ENCODE measurements around the gene HSD3B2. TPM values are rescaled to one million over a fixed set of nuclear protein-coding genes. Genes with fewer than 3 reads are reported as not detected.

HSD3B2 gene
- total and polyA plus RNA-seq, 2 donors (not counting 3 experiments of a cell fraction or from before 2014, with no cell fraction given) = not detected

DNA sequence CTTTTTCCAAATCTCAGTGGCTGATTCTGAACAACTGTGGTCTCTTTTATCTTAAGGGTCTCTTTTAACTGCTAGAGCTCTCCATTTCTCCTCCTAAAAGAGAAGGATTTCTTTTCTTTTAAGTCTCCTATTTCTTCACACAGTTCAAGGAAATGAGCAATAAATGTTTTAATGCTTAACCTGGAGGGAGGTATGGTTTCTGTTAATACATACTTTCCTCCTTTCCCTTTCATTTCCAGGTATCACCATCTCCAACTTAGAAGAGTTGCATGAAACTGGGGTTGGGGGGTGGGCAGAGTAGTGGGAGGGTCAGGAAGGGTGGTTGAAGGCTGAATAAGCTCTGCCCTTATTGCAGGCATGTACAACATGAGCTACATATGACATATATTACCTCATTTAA lies 31.4 kb downstream of the HSD3B2 start:
- TF ChIP-seq MYC (IDR thresholded peaks at IDR 0.05; ENCODE audit: low read depth, low read length) (no peak), GATA2 (IDR thresholded peaks at IDR 0.05; ENCODE audit: insufficient read depth, insufficient read length, low read depth, low read length) (no peak), EZH2 (IDR thresholded peaks at IDR 0.05; ENCODE audit: borderline replicate concordance, low read depth, low read length, severe bottlenecking) (no peak), POLR2AphosphoS5 (IDR thresholded peaks at IDR 0.05; ENCODE audit: insufficient read depth, low read depth, low read length) (no peak), JUN (IDR thresholded peaks at IDR 0.05; ENCODE audit: borderline replicate concordance, insufficient read depth, insufficient read length, low read depth) (no peak), FOS (IDR thresholded peaks at IDR 0.05; ENCODE audit: borderline replicate concordance, insufficient read depth, low read length) (no peak), POLR2A (IDR thresholded peaks at IDR 0.05; ENCODE audit: low read depth, low read length) (no peak)
- TF ChIP-seq, protein P1, sequence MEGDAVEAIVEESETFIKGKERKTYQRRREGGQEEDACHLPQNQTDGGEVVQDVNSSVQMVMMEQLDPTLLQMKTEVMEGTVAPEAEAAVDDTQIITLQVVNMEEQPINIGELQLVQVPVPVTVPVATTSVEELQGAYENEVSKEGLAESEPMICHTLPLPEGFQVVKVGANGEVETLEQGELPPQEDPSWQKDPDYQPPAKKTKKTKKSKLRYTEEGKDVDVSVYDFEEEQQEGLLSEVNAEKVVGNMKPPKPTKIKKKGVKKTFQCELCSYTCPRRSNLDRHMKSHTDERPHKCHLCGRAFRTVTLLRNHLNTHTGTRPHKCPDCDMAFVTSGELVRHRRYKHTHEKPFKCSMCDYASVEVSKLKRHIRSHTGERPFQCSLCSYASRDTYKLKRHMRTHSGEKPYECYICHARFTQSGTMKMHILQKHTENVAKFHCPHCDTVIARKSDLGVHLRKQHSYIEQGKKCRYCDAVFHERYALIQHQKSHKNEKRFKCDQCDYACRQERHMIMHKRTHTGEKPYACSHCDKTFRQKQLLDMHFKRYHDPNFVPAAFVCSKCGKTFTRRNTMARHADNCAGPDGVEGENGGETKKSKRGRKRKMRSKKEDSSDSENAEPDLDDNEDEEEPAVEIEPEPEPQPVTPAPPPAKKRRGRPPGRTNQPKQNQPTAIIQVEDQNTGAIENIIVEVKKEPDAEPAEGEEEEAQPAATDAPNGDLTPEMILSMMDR (IDR thresholded peaks at IDR 0.05; ENCODE audit: extremely low read depth in 1 of 2, insufficient read depth in 1 of 2, low read depth in 1 of 2, low read length in 2 of 2) = no peak
- TF ChIP-seq, protein P2, sequence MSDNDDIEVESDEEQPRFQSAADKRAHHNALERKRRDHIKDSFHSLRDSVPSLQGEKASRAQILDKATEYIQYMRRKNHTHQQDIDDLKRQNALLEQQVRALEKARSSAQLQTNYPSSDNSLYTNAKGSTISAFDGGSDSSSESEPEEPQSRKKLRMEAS (IDR thresholded peaks at IDR 0.05; ENCODE audit: insufficient read depth, insufficient read length) = no peak
- FAIRE-seq = no peak
- H3K4me2 ChIP-seq (ENCODE audit: insufficient read depth, low read length) = no peak overlapping the region
- no peaks in the 10 kb centered on the region for H3K79me2 ChIP-seq (ENCODE audit: control insufficient read depth, insufficient read depth, low read length)
- no peak overlapping the region for H3K9ac ChIP-seq (replicated peaks; ENCODE audit: extremely low read depth, insufficient read depth, low read length)
- no peaks in the 10 kb centered on the region for H4K20me1 ChIP-seq (replicated peaks; ENCODE audit: control insufficient read depth, extremely low read depth, insufficient read depth, low read length)
- no peaks in the 10 kb centered on the region for H3K4me1 ChIP-seq (ENCODE audit: control insufficient read depth, extremely low read depth, insufficient read depth, low read length)
- H3K9me1 ChIP-seq (replicated peaks; ENCODE audit: control insufficient read depth, extremely low read depth, insufficient read depth, low read length) = no peaks in the 10 kb centered on the region
- POLR2A ChIA-PET = no interaction called here
- no peak overlapping the region for H3K27ac ChIP-seq (ENCODE audit: insufficient read depth, low read depth, low read length)
- H3K27me3 ChIP-seq (ENCODE audit: control insufficient read depth in 2 of 2, insufficient read depth in 2 of 2, low read length in 2 of 2) = no peaks in the 10 kb centered on the region
- intact Hi-C loops (cut with micrococcal nuclease) (no loop called here), dilution Hi-C loops (cut with MboI; ENCODE audit: extremely low pct_ligation_motif_present, low sequenced_read_pairs) (no loop called here)
- H2AFZ ChIP-seq (ENCODE audit: low read depth, low read length) = no peak overlapping the region
- CTCF ChIA-PET = no interaction called here
- no peaks in the 10 kb centered on the region for H3K36me3 ChIP-seq (ENCODE audit: control insufficient read depth in 2 of 2, extremely low read depth in 1 of 2, insufficient read depth in 2 of 2, low read length in 2 of 2)
- BruUV-seq (replicated peaks) = no TSS peak
- no peaks in the 10 kb centered on the region for H3K9me3 ChIP-seq (replicated peaks; ENCODE audit: control insufficient read depth, insufficient read depth, low read length)
- no peak for DNase-seq (ENCODE audit: low read depth, low spot score)
- no peak overlapping the region for H3K4me3 ChIP-seq (replicated peaks in 1 of 3; ENCODE audit: insufficient read depth in 1 of 3, low read depth in 1 of 3, low read length in 3 of 3)

Measured in endothelial cell of umbilical vein (primary cell).